Measurements from ENCODE around the gene LRRC72. TPM values are rescaled to one million over a fixed set of nuclear protein-coding genes. Genes with fewer than 3 reads are reported as not detected.
A peak's percentile ranks its signal among the peaks of the same experiment; 100 is the strongest.

LRRC72 gene
- total RNA-seq, 2 donors from 2014 or later = not detected

DNA sequence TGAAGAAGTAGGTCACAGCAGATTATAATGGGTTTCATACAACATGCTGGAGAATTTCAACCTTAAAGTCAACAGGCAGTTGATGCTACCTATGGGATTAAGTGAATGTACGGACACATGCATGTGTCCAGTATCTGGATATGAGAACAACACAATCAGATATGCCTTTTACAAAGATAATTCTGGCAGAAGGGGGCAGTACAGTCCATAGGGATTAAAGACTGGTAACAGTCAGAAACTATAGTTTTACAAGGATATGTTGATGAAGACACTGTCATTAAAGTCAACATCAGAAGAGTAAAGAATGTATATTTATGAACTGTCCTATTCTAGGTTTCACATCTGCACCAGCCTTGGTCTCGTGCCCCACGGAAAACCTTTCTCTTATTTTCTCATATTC, 77.4 kb downstream of the LRRC72 start:
- ATAC-seq = no peak
- DNase-seq = no peak
- intact Hi-C loops (cut with DNase I) = no loop called here

DNA sequence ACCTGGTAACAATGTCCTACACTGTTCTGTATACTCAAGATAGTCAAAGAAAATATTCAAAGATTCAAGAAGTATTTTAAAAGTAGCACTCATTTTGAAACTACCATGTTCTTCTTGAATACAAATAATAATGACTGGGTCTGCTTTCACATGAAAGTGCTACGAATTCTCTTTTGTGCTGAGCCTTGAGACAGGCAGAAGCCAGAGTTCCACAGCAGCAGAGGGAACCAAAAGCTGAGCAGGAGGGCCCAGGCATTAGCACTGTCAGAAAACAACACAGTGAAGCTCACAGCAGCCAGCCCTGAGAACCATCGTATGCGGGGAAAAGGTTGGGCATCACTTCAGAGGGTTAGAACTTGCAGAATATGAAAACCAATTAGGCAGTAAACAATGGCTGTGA, 80.1 kb downstream of the LRRC72 start:
- DNase-seq (no peak), ATAC-seq (no peak)
- intact Hi-C loops (cut with DNase I) = no loop called here

DNA sequence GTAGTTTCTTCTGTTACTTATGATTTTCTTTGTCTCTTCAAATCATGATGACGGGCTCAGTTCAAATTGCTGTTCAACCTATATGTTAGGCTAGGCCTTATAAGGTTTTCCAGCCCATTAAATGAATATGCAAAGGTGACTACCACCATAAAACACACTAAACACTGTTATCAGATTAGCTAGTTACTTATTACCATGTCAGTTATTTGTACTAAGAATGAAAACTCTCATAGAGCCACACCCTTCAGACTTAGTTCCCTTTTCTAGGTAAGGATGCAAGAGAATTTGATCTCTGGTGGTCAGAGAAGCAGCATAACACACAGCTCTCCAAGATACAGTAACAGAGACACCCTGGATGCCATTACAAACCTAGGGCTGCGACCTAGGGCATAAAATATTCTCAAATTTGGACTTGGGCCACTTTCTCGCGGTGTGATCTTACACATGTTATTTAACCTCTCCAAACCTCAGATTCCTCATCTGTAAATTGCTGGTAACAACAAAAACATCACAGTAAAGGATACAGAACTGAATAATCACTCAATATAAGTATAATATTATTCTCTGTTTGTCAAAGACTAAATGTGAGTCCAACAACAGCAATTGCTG, 83.3 kb downstream of the LRRC72 start:
- DNase-seq = no peak
- ATAC-seq = no peak
- intact Hi-C loops (cut with DNase I) = no loop called here

DNA sequence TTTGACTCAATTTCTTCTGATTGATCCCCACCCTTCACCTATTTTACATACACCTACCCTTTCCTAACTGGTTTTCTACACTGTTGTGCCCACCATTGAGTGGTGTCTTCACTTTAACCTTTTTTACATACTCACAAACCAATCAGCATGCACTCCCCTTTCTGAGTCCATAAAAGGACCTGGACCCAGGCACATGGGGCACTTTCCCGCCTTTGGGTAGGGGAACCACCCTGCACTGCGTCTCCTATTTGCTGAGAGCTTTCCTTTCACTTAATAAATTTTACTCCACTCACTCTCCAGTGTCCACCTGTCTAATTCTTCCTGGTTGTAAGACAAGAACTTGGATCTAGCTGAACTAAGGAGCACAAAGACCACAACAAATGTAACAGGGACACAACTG, 85.1 kb downstream of the LRRC72 start:
- ATAC-seq = no peak
- intact Hi-C loops (cut with DNase I) = no loop called here
- DNase-seq = no peak

DNA sequence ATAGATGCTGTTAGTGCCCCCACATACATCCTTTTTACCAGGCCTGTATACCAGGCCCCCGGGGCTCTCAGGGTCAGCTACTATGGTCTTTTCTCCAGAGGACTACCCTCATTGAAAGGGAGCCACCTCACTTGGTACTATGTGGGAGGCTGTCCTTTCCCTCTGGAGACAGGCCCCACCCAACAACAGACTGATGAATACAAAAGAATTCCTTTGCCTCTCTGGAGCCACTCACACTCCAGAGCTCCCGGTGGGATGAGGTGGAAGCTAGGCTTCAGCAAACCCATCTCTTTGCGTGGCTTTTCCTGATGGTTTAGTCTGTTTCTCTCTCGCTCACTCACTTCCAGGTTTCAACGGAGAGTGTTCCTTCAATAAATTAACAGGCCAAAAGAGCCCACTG, 88.6 kb downstream of the LRRC72 start:
- DNase-seq = no peak
- intact Hi-C loops (cut with DNase I) = no loop called here
- no peak for ATAC-seq

DNA sequence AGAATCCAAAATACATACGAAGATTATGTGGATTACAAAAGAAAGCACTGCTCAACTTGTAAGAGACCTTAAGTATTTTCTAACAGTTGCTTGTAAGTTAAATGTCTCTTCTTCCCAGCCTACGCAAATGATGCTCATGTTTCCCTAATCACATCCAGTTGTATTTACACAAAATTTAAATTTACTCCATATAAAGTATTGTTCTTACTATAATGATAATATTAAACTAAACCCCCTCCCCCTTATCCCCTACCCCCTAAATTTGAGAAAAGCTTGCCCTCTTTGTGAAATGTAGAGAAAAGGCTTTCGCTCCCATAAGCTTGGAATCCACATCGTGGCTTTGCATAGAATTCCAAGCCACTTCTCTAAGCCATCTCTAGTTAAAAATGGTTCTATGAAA, 89.5 kb downstream of the LRRC72 start:
- intact Hi-C loops (cut with DNase I) = no loop called here
- no peak for DNase-seq
- ATAC-seq = no peak

DNA sequence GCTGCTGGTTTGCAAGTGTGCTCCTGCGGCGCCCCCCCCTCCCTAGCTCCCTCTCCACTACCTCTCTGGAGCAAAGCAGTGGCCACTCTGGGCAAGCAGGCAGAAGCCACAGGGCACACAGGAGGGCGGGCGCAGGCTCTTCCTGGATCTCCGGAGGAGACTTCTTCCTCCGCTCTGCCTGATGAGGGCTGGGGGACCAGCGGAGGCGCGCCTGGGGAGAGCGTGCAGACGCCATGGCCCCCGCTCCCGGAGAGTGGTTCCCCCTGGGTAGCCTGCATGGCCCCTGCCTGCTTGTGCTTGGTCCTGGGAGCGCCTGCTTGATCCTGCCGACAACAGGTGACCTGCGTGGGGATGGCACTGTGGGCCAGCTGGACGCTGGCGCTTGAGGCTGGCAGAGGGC, 89.9 kb downstream of the LRRC72 start:
- intact Hi-C loops (cut with DNase I) = no loop called here
- ATAC-seq (no peak), DNase-seq (no peak)

- ATAC-seq (peak; percentile 60 to 86), DNase-seq (no peak)
- intact Hi-C loops (cut with DNase I) = no loop called here
Observed at GRCh38 chr7:16619979-16620408, 93.4 kb downstream of the LRRC72 start.

DNA sequence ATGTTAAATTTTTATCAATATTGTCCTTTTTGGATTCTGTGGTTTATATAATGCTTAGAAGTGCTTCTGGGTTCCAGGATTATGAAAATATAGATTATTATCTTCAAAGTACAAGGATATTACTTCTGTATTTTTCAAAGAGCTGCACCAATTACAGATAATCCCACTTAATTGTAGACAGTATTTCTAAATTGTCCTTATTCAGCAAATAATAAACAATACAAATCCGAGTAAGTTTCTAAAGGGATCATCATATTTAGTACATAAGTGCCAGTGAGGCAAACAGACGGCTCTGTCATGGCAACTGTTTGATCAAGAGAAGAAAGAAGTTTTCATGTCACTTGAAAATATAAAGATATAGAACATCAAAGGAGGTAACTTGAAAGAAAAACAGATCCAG, 99.8 kb downstream of the LRRC72 start:
- intact Hi-C loops (cut with DNase I) = no loop called here

GRCh38 chr7:16627236-16627635, 100.6 kb downstream of the LRRC72 start:
- no peak for DNase-seq
- no peak for ATAC-seq
- intact Hi-C loops (cut with DNase I) = no loop called here

More for the DNA sequence above, 99.8 kb downstream of the LRRC72 start:
- ATAC-seq (no peak), DNase-seq (no peak)

DNA sequence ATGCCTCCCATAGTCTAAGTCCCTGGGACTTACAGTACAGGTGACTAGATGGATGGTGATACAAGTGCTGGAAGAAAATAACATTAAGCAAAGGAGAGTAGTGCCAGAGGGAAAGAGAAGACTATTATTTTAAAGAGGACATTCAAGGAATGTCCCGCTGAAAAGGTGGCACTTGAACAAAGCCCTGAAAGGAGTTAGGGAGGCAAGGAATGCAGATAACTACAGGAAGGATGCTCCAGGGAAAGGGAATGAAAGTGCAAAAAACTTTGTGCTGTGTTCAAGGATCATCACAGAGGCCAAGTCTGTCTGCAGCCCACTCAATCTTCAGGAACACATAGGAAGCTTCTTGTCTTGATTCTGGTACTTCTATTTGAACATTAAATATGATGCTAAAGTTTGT, 104.0 kb downstream of the LRRC72 start:
- DNase-seq (no peak), ATAC-seq (no peak)
- intact Hi-C loops (cut with DNase I) = no loop called here

Other genes starting within 250 kb of the LRRC72 start
- gene CRPPA, start 105.3 kb upstream of the LRRC72 start, total RNA-seq = 1 to 10 TPM; 6.0 to 7.9 TPM
- gene SOSTDC1, start 61.1 kb upstream of the LRRC72 start, total RNA-seq = 1 to 10 TPM; 2.8 to 8.0 TPM
- gene ANKMY2, start 118.9 kb downstream of the LRRC72 start, total RNA-seq = 10 to 100 TPM; 25.1 to 28.6 TPM
- gene BZW2, start 119.4 kb downstream of the LRRC72 start, total RNA-seq = 100 to 1,000 TPM; 133 to 144 TPM
- gene TSPAN13, start 226.9 kb downstream of the LRRC72 start, total RNA-seq = 10 to 100 TPM; 19.6 to 20.1 TPM

All from left cardiac atrium (tissue), 4 donors.